Keratinocyte (primary cell): ENCODE results near the gene ZMYND8. TPM values are rescaled to one million over a fixed set of nuclear protein-coding genes. Genes with fewer than 3 reads are reported as not detected.
"Not testable (repeated sequence)": the region's sequence is repeated elsewhere in the genome, so short reads cannot be mapped to it uniquely, and the experiment has no call there.

Source experiments
- DNase-seq: peaks from one replicate; pipeline ENCODE4 v3.0.0-alpha.2; 2011; ENCODE audit warnings: low read depth, missing footprints, low spot score
- FAIRE-seq: peaks from 2 replicates; lab custom pipeline; 2011; peaks lifted over from hg19 to GRCh38; lab: Jason Lieb, UNC
- H2AFZ ChIP-seq: 2 replicates; pipeline ENCODE4 v1.6.0; 2012; ENCODE audit warnings: low read length, control low read depth, inconsistent platforms; ENCODE audit not compliant: control insufficient read depth
- H3K27ac ChIP-seq: 2 replicates; pipeline ENCODE4 v1.5.1; 2011; ENCODE audit warnings: low read length; ENCODE audit not compliant: control insufficient read depth, insufficient read depth
- H3K27me3 ChIP-seq: 3 replicates; pipeline ENCODE4 v1.6.0; 2011; ENCODE audit warnings: low read length; ENCODE audit not compliant: control insufficient read depth, insufficient read depth; ENCODE audit errors: extremely low read depth
- H3K36me3 ChIP-seq, 2 experiments: 2 replicates in 1 of 2; 3 replicates in 1 of 2; pipeline ENCODE4 v1.5.1; 2011; ENCODE audit warnings: low read length in 2 of 2, mild to moderate bottlenecking in 1 of 2; ENCODE audit not compliant: control insufficient read depth in 2 of 2, insufficient read depth in 2 of 2; ENCODE audit errors: extremely low read depth in 1 of 2
- H3K4me1 ChIP-seq: 3 replicates; pipeline ENCODE4 v1.5.1; 2011; ENCODE audit warnings: low read length; ENCODE audit not compliant: control insufficient read depth, insufficient read depth; ENCODE audit errors: extremely low read depth
- H3K4me2 ChIP-seq: 3 replicates; pipeline ENCODE4 v1.6.0; 2011; ENCODE audit warnings: low read depth, low read length; ENCODE audit not compliant: control insufficient read depth, insufficient read depth; ENCODE audit errors: extremely low read depth
- H3K4me3 ChIP-seq, 3 experiments: fragments of 200-600 bp in 1 of 3; sonication (generic) in 1 of 3; 2 replicates in 2 of 3; 3 replicates in 1 of 3; pipeline ENCODE4 v1.5.1; 2011 to 2016; ENCODE audit warnings: low read length in 3 of 3, mild to moderate bottlenecking in 3 of 3, control low read depth in 2 of 3, inconsistent platforms in 1 of 3, low read depth in 1 of 3, mixed read lengths in 1 of 3, mixed run types in 1 of 3, moderate library complexity in 1 of 3; ENCODE audit not compliant: control insufficient read depth in 2 of 3, insufficient read depth in 2 of 3; ENCODE audit errors: extremely low read depth in 1 of 3
- H3K79me2 ChIP-seq: 2 replicates; pipeline ENCODE4 v1.6.0; 2012; ENCODE audit warnings: low read length; ENCODE audit not compliant: control insufficient read depth, insufficient read depth
- H3K9ac ChIP-seq: 3 replicates; pipeline ENCODE4 v1.6.0; 2011; ENCODE audit warnings: low read length; ENCODE audit not compliant: control insufficient read depth, insufficient read depth; ENCODE audit errors: extremely low read depth
- H3K9me1 ChIP-seq: 3 replicates; pipeline ENCODE4 v1.6.0; 2011; ENCODE audit warnings: low read length; ENCODE audit not compliant: control insufficient read depth, insufficient read depth; ENCODE audit errors: extremely low read depth
- H3K9me3 ChIP-seq: 2 replicates; pipeline ENCODE4 v1.5.1; 2012; ENCODE audit warnings: low read depth, low read length; ENCODE audit not compliant: control insufficient read depth
- H4K20me1 ChIP-seq: 3 replicates; pipeline ENCODE4 v1.6.0; 2011; ENCODE audit warnings: low read length; ENCODE audit not compliant: control insufficient read depth, insufficient read depth; ENCODE audit errors: extremely low read depth
- EZH2 ChIP-seq: IDR thresholded peaks from one replicate; pipeline ENCODE4 v1.6.1; 2012; ENCODE audit warnings: inconsistent platforms, mild to moderate bottlenecking, low read length, moderate library complexity
- dilution Hi-C: fragments of 300-500 bp; cut with MboI; formaldehyde crosslinking; loops from one replicate; pipeline ENCODE4 v1.7.0; 2020; ENCODE audit warnings: low sequenced_read_pairs; ENCODE audit not compliant: extremely low pct_ligation_motif_present
- polyA plus RNA-seq, 5 experiments: library from polyadenylated mRNA; depleted of rRNA in 3 of 5; stranded (reverse) in 3 of 5; stranded (forward) in 1 of 5; unstranded in 1 of 5; fragments of >200 nt; gene quantifications; 1 replicate in 1 of 5; 2 replicates in 3 of 5; 3 replicates in 1 of 5; pipeline versions ENCODE4 v1.2.1 to v1.2.3, GENCODE V29; 2011 to 2012; ENCODE audit warnings: missing spikeins in 2 of 5, low read depth in 1 of 5, low replicate concordance in 1 of 5
- TF ChIP-seq, protein P1 (sequence below), 3 experiments: IDR thresholded peaks in 1 of 3; conservative IDR thresholded peaks in 1 of 3; optimal IDR thresholded peaks in 1 of 3; 2 replicates in 2 of 3; 3 replicates in 1 of 3; pipeline versions ENCODE3 to v1.5.1; 2011; ENCODE audit warnings: low read length in 3 of 3, mild to moderate bottlenecking in 3 of 3, moderate library complexity in 2 of 3, control low read depth in 1 of 3, inconsistent platforms in 1 of 3; ENCODE audit not compliant: insufficient read depth in 2 of 3; ENCODE audit errors: extremely low read depth in 1 of 3

Gene ZMYND8
- polyA plus RNA-seq, 1 donor (not counting 4 experiments of a cell fraction or from before 2014, with no cell fraction given) = 39.8 TPM

DNA sequence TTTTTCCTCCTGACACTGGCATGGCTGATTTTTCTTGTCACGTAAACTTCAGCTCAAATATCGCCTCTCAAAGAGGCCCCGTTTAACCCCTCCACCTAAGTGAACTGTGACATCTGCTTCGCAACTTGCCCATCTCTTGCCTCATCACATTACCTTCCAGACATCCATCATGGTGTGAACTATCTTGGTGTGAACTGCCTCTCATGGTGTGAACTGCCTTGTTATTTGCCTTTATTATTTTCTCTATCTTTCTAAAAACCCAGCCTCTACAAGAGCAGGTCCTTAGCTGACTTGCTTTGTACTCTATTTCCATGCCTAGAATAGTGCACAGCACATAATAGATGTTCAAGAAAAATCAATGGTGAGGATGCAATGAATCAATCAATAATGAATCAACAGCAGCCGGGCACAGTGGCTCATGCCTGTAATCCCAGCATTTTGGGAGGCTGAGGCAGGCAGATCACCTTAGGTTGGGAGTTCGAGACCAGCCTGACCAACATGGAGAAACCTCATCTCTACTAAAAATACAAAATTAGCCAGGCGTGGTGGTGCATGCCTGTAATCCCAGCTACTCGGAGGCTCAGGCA is 95.9 kb downstream of the ZMYND8 start:
- Histone ChIP-seq H3K36me3 (peaks cover 17 to 27% of the 10 kb centered on the region in 2 experiments), H3K79me2 (peaks cover 54% of the 10 kb centered on the region)
- H4K20me1 ChIP-seq, H3K4me2 ChIP-seq, H3K4me1 ChIP-seq, H3K9me1 ChIP-seq, H2AFZ ChIP-seq, dilution Hi-C loops, FAIRE-seq, DNase-seq, H3K9ac ChIP-seq, H3K9me3 ChIP-seq, H3K27ac ChIP-seq, H3K4me3 ChIP-seq, H3K27me3 ChIP-seq: not testable (repeated sequence)

DNA sequence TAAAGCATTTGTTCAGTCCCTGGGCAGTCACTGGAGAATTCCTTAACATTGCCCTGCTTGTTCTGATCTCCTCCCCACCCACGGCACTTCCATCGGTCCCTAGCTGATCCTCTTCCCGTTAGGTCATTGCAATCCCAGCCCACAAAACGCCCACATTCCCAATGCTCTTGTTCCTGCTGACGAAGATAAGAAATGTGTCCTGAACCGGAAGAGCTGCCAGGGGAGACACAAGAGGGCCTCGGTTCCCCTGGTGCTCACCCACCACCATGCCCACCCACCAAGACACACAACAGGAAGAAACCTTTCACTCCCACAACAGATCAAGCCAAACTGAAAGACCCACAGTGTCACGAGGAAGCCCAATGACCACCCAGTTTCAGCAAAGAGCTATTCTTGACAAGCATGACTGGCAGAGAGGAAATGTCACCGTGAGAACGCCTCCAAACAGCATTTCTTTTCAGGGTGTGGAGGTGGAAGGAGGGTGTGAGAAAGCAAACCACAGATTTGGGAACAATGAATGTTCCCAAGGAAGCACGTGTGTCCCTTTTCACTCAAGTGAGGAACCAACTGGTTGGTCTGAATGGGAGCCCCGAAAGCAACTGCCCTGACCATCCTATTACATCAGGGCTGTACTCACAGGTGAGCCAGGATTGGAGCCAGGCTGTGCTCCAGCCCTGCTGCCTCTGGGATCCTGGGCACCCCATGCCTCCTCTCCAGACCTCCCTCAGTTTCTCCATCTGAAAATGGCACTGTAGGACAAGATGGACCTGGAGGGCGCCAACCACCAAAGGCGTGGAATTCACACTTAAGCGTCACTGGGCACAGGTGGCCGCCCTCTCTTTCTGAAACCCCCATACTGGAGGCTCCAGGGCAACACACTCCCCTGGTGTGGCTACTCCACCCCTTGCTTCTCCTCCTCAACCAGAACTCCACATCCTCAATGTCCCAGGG is 97.5 kb downstream of the ZMYND8 start:
- H3K4me3 ChIP-seq = no peak overlapping the region
- H2AFZ ChIP-seq = no peak overlapping the region
- H3K36me3 ChIP-seq = peaks cover 17 to 27% of the 10 kb centered on the region in 2 experiments
- FAIRE-seq (no peak), DNase-seq (no peak)
- dilution Hi-C loops = no loop called here
- no peaks in the 10 kb centered on the region for H3K27me3 ChIP-seq
- no peaks in the 10 kb centered on the region for H3K9me1 ChIP-seq
- H3K9ac ChIP-seq = no peak overlapping the region
- H3K9me3 ChIP-seq = no peaks in the 10 kb centered on the region
- H3K79me2 ChIP-seq = peaks cover 48% of the 10 kb centered on the region
- TF ChIP-seq, protein P1, sequence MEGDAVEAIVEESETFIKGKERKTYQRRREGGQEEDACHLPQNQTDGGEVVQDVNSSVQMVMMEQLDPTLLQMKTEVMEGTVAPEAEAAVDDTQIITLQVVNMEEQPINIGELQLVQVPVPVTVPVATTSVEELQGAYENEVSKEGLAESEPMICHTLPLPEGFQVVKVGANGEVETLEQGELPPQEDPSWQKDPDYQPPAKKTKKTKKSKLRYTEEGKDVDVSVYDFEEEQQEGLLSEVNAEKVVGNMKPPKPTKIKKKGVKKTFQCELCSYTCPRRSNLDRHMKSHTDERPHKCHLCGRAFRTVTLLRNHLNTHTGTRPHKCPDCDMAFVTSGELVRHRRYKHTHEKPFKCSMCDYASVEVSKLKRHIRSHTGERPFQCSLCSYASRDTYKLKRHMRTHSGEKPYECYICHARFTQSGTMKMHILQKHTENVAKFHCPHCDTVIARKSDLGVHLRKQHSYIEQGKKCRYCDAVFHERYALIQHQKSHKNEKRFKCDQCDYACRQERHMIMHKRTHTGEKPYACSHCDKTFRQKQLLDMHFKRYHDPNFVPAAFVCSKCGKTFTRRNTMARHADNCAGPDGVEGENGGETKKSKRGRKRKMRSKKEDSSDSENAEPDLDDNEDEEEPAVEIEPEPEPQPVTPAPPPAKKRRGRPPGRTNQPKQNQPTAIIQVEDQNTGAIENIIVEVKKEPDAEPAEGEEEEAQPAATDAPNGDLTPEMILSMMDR (optimal IDR thresholded peaks at IDR 0.05 in 1 of 3, IDR thresholded peaks at IDR 0.05 in 1 of 3, conservative IDR thresholded peaks at IDR 0.05 in 1 of 3; ENCODE audit: extremely low read depth in 1 of 3, insufficient read depth in 2 of 3, low read length in 3 of 3) = no peak
- no peak for TF ChIP-seq EZH2
- H3K4me1 ChIP-seq = no peaks in the 10 kb centered on the region
- no peak overlapping the region for H3K4me2 ChIP-seq
- H4K20me1 ChIP-seq = no peaks in the 10 kb centered on the region
- H3K27ac ChIP-seq = no peak overlapping the region
